ENCODE data around the gene BCO1.
"Not testable (repeated sequence)": the region's sequence is repeated elsewhere in the genome, so short reads cannot be mapped to it uniquely, and the experiment has no call there.

BCO1 gene, protein sequence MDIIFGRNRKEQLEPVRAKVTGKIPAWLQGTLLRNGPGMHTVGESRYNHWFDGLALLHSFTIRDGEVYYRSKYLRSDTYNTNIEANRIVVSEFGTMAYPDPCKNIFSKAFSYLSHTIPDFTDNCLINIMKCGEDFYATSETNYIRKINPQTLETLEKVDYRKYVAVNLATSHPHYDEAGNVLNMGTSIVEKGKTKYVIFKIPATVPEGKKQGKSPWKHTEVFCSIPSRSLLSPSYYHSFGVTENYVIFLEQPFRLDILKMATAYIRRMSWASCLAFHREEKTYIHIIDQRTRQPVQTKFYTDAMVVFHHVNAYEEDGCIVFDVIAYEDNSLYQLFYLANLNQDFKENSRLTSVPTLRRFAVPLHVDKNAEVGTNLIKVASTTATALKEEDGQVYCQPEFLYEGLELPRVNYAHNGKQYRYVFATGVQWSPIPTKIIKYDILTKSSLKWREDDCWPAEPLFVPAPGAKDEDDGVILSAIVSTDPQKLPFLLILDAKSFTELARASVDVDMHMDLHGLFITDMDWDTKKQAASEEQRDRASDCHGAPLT

DNA sequence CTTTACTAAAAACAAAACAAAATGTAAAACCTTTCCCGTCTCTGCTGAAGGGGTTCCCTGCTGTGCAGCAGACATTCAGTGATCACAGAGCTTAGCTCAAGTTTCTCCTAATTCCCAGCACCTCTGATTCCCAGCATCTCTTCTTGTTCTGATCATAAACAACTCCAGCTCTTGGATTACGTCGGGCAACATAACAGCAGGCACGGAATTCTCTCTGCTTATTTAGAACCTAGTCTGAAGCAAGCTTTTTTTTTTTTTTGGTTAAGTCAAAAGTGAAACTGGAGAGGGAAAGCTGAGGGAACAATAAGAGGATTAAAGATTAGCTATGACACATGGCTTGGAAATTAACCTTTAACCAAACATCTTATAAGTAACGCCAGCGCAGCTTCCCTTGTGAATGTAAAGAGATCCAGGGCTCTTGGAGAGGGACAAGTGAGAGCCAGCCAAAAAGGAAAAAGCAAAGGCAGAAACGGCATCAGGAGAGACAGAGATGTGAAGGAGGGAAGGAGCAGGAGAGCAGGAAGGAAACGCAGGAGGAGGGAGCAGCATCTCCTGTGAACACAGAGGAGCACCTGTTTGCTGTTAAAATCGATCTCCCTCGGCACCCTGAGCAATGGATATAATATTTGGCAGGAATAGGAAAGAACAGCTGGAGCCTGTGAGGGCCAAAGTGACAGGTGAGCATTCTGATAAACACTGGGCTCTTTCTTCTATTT lies at the start of gene BCO1:
BCO1 (plus strand) TSS at position 394 of the 716 bp plus-strand sequence; CDS start at position 614, 220 bp downstream.
- DNase-seq, result no peak

DNA sequence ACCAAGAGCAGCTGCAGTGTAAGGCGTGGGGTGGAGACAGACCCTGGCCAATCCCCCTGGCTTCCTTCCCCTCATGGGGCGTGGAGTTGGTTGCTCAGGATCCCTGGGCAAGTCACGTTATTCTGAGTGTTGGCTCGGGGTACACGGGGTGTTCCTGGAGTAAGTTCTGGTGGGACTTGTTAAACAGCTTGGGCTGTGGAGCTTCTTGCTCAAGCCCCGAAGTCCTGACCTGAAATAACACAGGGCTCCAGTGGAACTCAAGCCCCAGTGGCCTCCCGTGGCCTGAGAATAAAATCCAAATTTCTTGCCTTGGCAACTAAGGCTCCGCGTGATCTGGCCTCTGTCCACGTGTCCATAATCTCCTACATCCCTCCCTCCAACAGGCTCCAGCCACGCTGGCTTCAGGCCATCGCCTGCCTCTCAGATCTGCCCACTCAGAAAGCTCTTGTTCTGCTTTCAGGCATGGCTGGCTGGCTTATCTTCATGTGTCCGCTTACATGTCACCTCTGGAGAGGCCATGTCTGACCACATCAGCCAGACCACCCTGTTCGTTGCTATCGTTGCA lies 49.3 kb upstream of the BCO1 start:
- no peak for DNase-seq

DNA sequence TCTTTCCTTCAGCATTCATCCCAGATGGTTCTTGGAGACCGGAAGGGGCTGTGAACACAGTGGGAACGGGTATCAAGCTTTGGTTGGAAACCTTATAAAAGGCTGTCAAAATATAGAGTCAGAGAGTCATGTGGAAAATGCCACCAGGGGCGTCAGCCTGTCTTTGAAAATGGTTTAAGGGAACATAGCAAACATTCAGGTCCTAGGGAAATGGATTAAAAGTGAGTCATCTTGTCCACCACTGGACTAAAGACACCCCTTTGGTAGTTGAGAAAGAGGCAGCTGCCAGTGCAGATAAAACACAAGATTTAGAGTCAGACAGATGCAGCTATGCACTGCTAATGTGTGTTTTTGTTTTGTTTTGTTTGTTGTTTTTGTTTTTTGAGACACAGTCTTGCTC lies 47.8 kb upstream of the BCO1 start:
- no peak for DNase-seq

DNA sequence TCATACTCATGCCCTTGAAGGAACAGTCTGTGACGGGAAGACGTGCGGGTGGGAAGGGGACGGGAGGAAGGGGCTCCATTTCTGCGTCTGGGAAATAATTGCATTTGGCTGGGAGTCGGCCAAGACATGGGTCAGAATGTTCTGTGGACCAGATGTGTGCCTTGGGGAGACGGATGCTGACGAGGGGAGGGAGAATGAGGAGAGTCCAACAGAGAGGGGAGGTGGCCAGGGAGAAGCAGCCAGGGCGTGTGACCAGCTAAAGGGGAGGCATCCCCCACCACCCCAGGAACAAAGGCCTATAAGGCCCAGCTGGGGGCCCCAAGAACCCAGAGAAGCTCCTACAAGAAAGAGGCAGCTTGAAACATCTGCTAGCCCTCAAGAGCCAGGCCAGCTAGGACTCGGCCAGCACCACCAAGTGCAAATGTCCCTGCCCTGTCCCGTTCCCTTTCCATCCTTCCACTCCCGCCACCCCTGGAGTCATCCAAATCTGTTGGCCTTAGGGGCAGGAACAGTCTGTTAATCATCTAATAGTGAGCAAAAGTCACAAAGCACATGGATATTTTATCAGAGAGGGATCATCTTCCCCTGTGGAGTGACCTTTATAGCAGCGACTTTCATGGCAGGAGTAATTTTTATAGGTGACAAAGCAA lies 42.5 kb upstream of the BCO1 start:
- no peak for DNase-seq

DNA sequence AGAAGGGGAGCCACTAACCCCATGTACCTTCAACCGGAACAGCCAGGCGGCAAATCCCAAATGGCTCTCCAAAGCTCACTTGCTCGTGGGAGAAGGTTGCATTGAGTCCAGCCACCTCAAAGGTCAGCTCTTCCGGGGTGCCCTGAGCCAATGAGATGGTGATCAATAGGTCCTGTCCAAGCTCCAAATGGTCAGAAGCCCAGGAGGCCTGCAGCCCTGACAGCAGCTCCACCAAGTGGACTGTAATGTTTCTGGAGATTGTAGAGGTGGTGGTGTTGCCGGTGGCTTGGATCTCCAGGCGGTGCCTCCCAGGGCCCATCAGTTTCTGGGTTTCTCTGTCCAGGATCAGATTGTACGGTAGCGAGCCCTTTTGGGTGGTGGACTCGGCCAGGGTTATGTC lies 39.9 kb upstream of the BCO1 start:
- no peak for DNase-seq

DNA sequence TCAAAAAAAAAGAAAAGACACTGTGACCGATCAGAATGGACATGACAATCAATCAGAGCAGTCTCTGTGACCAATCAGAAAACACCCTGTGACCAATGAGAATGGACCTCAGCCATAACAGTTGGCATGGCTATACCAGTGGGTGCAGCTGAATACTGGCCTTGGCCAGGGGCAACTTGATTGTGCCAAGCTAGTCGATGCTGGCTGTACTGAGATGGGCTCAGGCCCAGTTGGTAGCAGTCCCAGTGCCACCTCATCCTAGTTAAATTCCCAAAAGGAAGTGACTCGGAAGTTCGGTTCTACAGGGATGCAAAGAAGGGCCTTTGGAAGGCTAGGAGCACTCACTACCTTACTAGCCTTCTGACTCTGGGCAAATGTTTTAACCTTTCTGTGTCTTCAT lies 37.2 kb upstream of the BCO1 start:
- no peak for DNase-seq

DNA sequence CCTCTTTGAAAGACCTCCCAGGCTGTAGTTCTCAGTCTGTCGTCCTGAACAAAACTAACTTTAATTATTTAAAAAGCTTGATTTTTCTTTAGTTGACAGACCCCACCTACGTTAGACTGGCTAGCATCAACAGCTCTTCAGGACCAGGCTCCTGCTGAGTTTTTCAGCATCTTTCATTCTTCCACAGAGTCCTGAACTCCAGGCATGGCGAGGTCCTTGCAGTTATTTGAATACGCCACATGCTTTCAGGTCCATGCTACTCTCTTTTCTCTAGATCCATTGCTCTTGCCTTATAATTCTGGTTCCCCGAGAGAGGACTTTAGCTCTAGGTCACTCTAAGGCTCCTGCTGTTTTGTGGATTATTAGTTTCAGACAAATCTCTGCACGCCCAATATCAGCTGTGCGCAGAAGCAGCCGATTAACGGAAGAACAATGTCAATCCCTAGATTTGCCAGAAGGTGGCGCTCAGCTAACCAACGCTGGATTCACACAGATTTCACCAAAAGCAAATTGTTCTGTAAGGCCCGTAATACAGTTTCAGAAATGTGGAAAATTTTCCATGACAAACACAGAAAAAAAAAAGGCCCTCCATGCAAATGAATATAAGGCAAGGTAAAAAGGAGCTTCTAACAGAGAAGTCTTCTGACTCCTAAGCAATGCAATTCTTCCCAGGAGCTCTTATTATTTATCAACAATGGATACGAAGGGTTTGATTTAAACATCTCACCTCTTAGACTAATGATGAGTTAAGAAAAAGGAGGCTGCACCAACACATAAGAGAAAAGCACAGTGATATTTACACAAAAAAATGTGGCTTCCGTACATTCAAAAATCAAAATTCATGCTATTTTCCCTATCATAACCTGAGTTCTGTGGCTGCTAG lies 33.5 kb upstream of the BCO1 start:
- no peak for DNase-seq

DNA sequence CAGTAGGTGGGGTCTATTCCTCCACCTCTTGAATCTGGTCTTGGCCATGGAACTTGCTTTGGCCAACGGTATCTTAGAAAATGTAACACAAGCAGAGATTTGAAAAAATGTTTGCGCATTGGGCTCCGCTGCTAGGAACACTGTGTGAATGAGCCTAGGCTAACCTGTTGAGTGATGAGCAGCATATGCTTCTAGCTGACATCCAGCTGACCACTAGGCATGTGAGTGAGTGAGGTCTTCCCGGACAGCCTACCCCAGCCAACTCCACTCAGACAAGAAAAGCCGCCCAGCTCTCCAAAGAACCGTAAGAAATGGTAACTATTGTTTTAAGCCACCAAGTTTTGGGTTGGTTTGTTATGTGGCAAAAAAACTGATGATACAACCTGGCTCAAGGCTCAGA lies 31.4 kb upstream of the BCO1 start:
- no peak for DNase-seq

DNA sequence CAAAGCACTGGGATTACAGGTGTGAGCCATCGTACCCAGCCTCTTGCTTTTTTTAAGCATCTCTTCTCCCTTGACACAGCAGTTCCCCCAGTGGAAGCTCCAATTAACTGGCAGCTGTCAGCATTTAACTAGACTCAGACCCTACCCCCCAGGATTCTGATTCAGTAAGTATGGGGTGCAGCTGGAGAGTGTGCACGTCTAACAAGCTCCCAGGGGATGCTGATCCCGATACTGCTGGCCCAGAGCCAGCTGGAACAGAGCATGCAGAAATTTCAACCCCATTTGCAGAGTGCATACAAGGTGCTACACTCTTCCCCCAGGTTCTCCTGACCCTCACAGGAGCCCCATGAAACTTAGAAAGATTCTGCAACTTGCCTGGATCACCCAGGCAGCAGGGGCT lies 27.7 kb upstream of the BCO1 start:
- DNase-seq, result no peak

DNA sequence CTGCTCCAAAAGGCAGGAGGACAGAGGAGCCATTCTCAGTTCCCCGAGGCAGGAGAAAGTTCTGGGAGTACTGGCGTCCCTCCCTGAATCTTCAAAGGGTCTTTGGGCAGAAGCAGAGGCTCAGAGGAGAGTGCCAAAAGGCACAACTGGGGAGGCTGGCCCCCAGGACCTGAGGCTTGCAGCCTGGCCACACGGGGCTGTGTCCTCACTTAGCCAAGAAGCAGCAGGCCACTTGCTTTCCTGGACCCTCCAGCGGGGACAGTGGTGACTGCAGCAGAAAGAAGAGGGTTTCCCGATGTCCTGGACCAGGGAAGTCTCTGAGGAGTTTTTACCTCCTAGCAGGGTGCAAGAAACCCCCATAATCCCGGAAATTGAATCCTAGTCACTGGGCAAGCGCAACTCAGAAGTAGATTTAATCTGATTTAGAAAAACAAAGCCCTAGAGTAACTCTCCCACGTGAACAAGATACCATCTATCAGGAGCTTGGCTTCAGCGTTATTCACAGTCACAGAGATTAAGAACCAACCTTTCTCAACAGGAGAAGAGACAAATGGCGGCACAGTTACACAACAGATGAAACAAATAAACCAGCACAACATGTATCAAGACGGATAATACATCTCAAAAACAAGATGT lies 25.5 kb upstream of the BCO1 start:
- DNase-seq, result no peak

DNA sequence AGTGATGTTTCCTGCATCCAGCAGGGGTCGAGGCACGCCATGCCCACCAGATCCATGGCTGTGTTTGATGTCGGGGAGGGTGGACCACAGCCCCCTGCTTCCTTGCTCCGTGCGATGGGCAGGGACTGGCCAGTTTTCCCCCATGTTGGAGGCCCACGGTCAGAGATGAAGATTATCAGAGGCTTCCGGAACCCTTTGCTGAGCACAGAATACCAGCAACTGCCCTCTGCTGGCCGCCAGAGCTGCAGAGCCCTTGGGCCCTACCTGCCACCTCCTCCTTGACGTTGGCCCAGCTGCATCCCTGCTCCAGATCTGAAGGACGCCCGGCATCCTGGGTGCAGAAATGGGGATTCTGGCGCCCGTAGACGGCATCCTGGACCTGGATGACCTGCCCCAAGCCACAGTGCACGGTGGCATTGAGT lies 23.7 kb upstream of the BCO1 start:
- DNase-seq, result no peak

DNA sequence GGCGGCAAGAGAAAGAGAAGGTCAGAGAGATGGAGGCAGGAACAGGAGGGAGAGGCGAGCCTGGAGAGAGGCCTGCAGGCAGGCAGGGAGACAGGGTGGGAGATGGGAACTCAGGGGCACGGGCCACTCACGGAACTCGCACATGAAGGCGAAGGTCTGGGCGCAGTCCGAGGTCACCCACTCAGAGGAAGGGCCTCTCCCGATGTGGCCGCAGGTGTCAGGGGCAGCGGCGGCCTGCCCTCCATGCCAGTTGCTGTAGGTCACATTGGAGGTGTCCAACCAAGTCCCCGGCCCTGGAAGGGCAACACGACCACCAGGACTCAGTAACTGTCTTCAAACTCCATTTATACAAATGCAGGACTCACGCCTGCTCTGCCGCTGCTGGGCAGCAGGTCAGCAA lies 22.4 kb upstream of the BCO1 start:
- no peak for DNase-seq

DNA sequence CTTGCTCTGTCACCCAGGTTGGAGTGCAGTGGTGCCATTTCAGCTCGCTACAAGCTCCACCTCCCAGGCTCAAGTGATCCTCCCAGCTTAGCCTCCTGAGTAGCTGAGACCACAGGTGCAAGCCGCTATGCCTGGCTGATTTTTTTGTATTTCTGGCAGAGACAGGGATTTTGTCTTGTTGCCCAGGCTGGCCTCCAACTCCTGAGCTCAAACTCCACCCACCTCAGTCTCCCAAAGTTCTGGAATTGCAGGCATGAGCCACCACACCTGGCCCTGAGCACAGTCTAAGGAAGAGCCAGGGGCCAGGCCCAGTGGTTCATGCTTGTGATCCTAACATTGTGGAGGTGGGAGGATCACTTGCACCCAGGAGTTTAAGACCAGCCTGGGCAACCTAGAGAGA lies 21.8 kb upstream of the BCO1 start:
- no peak for DNase-seq

DNA sequence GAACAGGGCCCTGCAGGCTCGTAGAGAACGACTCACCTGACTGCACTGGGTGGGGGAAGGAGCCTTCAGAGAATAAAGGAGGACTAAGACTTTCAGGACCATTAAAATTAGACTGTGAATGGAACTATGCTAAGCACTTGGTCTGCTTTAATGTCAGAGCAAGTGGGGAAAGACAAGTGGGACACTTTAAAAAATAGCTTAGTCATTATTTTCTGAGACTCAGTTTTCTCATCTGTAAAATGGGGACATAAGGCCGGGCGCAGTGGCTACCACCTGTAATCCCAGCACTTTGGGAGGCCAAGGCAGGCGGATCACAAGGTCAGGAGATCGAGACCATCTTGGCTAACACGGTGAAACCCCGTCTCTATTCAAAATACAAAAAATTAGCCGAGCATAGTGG lies 19.3 kb upstream of the BCO1 start:
- no peak for DNase-seq

DNA sequence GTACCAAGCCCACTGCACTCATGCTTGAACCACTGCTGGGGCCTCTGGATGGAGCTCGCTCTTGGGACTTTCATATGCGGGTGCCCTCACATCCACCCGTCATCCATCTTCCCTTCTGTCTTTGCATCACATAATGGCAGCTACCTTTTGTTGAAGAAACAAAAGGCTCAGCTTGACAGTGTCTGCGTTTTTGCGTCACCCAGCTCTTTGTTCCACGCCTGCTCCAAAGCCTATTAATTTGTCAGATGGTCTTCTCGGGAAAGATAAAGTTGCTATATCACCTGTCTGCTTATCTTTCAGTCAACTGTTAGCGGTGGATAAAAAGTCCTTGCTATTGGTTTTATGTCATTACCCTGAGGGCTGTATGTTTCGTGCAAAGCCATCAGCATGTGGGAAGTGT lies 18.1 kb upstream of the BCO1 start:
- DNase-seq, result no peak

DNA sequence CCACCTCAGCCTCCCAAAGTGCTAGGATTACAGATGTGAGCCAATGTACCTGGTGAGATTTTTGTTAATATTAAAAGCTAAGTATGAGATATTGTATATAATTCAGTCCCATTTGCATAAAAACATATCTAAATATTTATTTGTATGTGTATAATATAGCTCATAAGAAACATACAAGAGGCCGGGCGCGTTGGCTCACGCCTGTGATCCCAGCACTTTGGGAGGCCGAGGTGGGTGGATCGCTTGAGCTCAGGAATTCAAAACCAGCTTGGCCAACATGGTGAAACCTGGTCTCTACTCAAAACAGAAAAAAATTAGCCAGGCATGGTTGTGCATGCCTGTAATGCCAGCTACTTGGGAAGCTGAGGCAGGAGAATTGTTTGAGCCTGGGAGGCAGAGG lies 16.8 kb upstream of the BCO1 start:
- DNase-seq, result no peak

DNA sequence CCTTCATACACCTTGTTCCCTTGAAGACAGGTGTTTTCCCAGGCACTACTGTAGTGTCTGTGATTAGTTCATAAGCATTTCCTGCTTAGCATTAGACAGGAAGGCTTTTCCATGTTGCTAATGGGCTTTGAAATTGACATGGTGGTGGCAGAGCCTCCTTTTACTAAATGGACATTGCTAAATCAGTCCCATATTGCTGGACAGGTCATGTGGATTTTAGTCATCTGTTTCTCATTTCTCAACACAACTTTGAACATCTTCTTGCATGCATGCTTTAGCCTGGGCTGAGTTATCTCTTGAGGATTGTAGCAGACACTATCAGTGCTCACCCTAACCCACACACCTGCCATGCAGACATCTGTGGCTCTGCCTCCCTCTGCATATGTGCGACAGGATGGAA lies 13.7 kb upstream of the BCO1 start:
- DNase-seq, result no peak

DNA sequence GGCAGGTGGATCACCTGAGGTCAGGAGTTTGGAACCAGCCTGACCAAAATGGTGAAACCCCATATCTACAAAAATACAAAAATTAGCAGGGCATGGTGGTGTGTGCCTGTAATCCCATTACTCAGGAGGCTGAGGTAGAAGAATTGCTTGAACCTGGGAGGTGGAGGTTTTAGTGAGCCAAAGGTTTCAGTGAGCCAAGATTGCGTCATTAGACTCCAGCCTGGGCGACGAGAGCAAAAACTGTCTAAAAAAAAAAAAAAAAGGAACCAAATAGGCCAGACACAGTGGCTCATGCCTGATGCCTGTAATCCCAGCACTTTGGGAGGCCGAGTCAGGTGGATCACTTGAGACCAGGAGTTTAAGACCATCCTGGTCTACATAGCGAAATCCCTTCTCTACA lies 12.8 kb upstream of the BCO1 start:
- DNase-seq, result not testable (repeated sequence)

DNA sequence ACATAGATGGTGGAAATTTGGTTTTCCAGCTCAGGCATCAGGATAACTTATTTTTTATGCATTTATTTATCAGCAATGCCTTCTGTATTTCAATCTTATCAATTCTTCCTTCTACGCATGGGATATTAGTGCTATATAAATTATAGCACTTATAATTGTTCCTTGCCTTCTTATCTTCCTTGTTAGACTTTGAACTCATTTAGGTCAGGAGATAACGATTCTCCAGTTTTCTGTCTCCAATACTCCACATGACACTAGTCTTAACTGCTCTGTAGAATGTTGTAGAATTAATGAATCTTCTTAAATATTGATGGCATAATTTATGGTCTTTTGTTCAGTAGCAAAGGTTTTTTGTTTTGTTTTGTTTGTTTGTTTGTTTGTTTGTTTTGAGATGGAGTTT lies 10.7 kb upstream of the BCO1 start:
- no peak for DNase-seq

DNA sequence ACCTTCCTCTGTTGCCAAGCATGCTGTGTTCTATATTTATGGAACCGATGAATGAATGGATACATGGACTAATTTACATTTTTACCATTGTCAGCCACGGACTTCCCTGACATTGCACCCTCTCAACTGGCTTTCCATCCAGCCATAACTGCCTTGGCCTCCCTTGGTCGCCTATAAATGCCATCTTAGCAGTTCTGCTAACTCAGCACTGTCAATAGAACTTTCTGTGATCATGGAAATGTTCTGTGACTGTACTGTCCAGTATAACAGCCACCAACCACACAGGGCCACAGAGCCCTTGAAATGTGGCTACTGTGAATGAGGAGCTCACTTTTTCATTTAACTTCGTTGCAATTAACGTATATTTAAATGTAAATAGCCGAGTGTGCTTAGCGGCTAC lies 8.7 kb upstream of the BCO1 start:
- DNase-seq, result no peak

DNA sequence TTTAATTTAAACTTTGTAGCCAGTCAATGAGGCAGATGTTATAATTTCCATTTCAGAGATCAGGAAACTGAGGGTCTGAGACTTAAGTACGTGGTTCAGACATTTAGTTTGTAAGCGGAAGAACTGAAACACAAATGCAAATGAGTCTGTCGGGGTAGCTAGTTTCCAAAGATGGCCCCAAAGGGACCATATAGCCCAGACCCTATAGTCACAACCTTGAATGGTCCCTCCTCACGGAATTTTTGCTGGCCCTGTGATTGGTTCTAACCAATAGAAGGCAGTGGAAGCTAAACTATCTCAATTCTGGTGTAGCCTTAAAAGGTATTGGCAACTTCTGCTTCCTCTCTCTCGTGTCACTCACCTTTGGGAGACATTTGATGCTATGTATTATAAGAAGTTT lies 7.5 kb upstream of the BCO1 start:
- no peak for DNase-seq
